HG03103 (cell line): ENCODE data around the gene RPE.

Source experiments
- ATAC-seq: cut with Tn5 transposase; IDR thresholded peaks from one replicate; pipeline ENCODE4 v1.9.1; 2021; ENCODE audit warnings: low read depth; ENCODE audit not compliant: unreplicated experiment

Gene RPE

GRCh38 chr2:210000464-210001324, 1.7 kb upstream of the RPE start:
- ATAC-seq, result no peak

GRCh38 chr2:210003359-210003758, 921 bp downstream of the RPE start:
- ATAC-seq, result no peak

- no peak for ATAC-seq
Observed at GRCh38 chr2:210004881-210005280, 2.4 kb downstream of the RPE start.

- ATAC-seq, result no peak
Observed at GRCh38 chr2:210007895-210008294, 5.5 kb downstream of the RPE start.

- ATAC-seq, result no peak
Observed at GRCh38 chr2:210009126-210009525, 6.7 kb downstream of the RPE start.

GRCh38 chr2:210009896-210010295, 7.5 kb downstream of the RPE start:
- ATAC-seq, result no peak

GRCh38 chr2:210020138-210020537, 17.7 kb downstream of the RPE start:
- ATAC-seq, result no peak

GRCh38 chr2:210022824-210023223, 20.4 kb downstream of the RPE start:
- ATAC-seq, result no peak

GRCh38 chr2:210027608-210028007, 25.2 kb downstream of the RPE start:
- ATAC-seq, result no peak

GRCh38 chr2:210028178-210028577, 25.7 kb downstream of the RPE start:
- ATAC-seq, result no peak

GRCh38 chr2:210034087-210034683, 31.7 kb downstream of the RPE start:
- ATAC-seq, result no peak

- ATAC-seq, result no peak
Observed at GRCh38 chr2:210035679-210036078, 33.2 kb downstream of the RPE start.

- ATAC-seq, result no peak
Observed at GRCh38 chr2:210038078-210038477, 35.6 kb downstream of the RPE start.

GRCh38 chr2:210046851-210047500, 44.5 kb downstream of the RPE start:
- no peak for ATAC-seq

GRCh38 chr2:210049831-210050230, 47.4 kb downstream of the RPE start:
- no peak for ATAC-seq

- no peak for ATAC-seq
Observed at GRCh38 chr2:210050885-210051284, 48.4 kb downstream of the RPE start.

GRCh38 chr2:210054696-210055095, 52.3 kb downstream of the RPE start:
- ATAC-seq, result no peak

GRCh38 chr2:210055825-210056224, 53.4 kb downstream of the RPE start:
- no peak for ATAC-seq

GRCh38 chr2:210063306-210063705, 60.9 kb downstream of the RPE start:
- ATAC-seq, result no peak
